Endodermal cell (in vitro differentiated cells): ENCODE measurements around the gene POU4F1. TPM values are rescaled to one million over a fixed set of nuclear protein-coding genes. Genes with fewer than 3 reads are reported as not detected.

ENCODE experiments used
- DNase-seq: peaks from one replicate; pipeline ENCODE4 v3.0.0-alpha.2; 2017
- H3K27ac ChIP-seq: 2 replicates; pipeline ENCODE4 v1.5.1; 2013; ENCODE audit warnings: mild to moderate bottlenecking, low read depth, low read length, moderate library complexity
- H3K27me3 ChIP-seq: 2 replicates; pipeline ENCODE4 v1.6.1; 2013; ENCODE audit warnings: mild to moderate bottlenecking, low read length, moderate library complexity; ENCODE audit not compliant: insufficient read depth, control insufficient read depth, poor library complexity, severe bottlenecking
- H3K36me3 ChIP-seq: 2 replicates; pipeline ENCODE4 v1.7.0; 2013; ENCODE audit warnings: mild to moderate bottlenecking, low read length, moderate library complexity; ENCODE audit not compliant: control insufficient read depth, insufficient read depth
- H3K4me1 ChIP-seq: one replicate; pipeline ENCODE4 v1.7.0; 2013; ENCODE audit warnings: low read length; ENCODE audit not compliant: control insufficient read depth, insufficient read depth
- H3K4me3 ChIP-seq: 2 replicates; pipeline ENCODE4 v1.5.1; 2013; ENCODE audit warnings: mild to moderate bottlenecking, low read length, moderate library complexity
- H3K9ac ChIP-seq: 2 replicates; pipeline ENCODE4 v1.6.1; 2013; ENCODE audit warnings: mild to moderate bottlenecking, low read length, moderate library complexity; ENCODE audit not compliant: poor library complexity, severe bottlenecking; ENCODE audit errors: extremely low read depth
- H3K9me3 ChIP-seq: 2 replicates; pipeline ENCODE4 v1.6.1; 2013; ENCODE audit warnings: mild to moderate bottlenecking, low read length, moderate library complexity; ENCODE audit not compliant: control insufficient read depth
- H3K27ac Mint-ChIP-seq: 2 replicates; pipeline ENCODE4 v1.8.0; 2020; ENCODE audit warnings: mixed read lengths
- H3K27me3 Mint-ChIP-seq: 2 replicates; pipeline ENCODE4 v1.8.0; 2021; ENCODE audit warnings: mild to moderate bottlenecking, mixed read lengths; ENCODE audit not compliant: insufficient read depth
- H3K36me3 Mint-ChIP-seq: 2 replicates; pipeline ENCODE4 v1.8.0; 2020; ENCODE audit warnings: low read depth, mixed read lengths
- H3K4me1 Mint-ChIP-seq: 2 replicates; pipeline ENCODE4 v1.8.0; 2020; ENCODE audit warnings: mixed read lengths
- H3K4me3 Mint-ChIP-seq: 2 replicates; pipeline ENCODE4 v1.8.0; 2020; ENCODE audit warnings: mild to moderate bottlenecking, moderate library complexity, mixed read lengths
- H3K9me3 Mint-ChIP-seq: 2 replicates; pipeline ENCODE4 v1.8.0; 2020; ENCODE audit warnings: mild to moderate bottlenecking, mixed read lengths
- WGBS, 2 experiments: methylation state at CpG; one replicate each; pipeline versions ENCODE4 v1.1.5 to v1.1.7; 2013; ENCODE audit warnings: missing lambda C conversion rate in 2 of 2, mixed read lengths in 1 of 2; ENCODE audit not compliant: insufficient coverage in 1 of 2, insufficient read length in 1 of 2; 5-methylcytosine and 5-hydroxymethylcytosine counted together
- total RNA-seq, 2 donors: library from RNA; stranded (reverse); fragmentation: NEBNext Ultra II Directional in 1 of 2; extraction: Animal tissue kit (Norgen Biotek cat#: 25700) in 1 of 2; gene quantifications; 2 replicates in 1 of 2; 3 replicates in 1 of 2; pipeline ENCODE4 v1.2.1, GENCODE V29; 2021
- TF ChIP-seq, protein P1 (sequence below): fragments of 200-600 bp; sonication (generic); conservative IDR thresholded peaks from 2 replicates; pipeline ENCODE4 v1.5.0; 2021; ENCODE audit warnings: antibody characterized with exemption, mild to moderate bottlenecking

Gene POU4F1
- total RNA-seq, 2 donors from 2014 or later: 0.11 to 0.15 TPM

DNA sequence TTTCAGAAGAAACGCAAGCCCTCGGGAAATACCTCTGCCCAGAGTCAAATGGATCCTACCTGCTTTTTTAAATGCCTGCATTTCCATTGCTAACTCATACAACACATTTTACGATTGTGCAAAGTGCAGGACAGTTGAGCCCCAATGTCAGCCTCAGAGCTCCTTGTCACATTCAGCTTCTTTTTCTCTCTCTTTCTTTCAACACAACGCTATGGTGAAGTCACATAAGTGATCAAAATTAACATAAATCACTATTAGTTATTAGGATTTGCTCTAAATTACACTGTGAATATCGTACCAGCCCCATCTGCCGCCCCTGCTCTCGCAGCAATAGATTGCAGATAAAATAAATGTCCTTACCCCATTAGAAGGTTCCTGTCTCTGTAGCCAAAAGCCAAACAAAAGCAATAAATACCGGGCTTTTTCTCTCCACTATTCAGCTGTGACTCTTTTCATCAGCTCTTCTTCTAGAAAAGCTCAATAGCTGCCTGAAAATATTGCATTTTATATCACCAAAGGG lies 8.8 kb downstream of the POU4F1 start:
- TF ChIP-seq, protein P1, sequence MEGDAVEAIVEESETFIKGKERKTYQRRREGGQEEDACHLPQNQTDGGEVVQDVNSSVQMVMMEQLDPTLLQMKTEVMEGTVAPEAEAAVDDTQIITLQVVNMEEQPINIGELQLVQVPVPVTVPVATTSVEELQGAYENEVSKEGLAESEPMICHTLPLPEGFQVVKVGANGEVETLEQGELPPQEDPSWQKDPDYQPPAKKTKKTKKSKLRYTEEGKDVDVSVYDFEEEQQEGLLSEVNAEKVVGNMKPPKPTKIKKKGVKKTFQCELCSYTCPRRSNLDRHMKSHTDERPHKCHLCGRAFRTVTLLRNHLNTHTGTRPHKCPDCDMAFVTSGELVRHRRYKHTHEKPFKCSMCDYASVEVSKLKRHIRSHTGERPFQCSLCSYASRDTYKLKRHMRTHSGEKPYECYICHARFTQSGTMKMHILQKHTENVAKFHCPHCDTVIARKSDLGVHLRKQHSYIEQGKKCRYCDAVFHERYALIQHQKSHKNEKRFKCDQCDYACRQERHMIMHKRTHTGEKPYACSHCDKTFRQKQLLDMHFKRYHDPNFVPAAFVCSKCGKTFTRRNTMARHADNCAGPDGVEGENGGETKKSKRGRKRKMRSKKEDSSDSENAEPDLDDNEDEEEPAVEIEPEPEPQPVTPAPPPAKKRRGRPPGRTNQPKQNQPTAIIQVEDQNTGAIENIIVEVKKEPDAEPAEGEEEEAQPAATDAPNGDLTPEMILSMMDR: no peak
- peaks cover 100% of the 10 kb centered on the region for H3K27me3 ChIP-seq
- Mint-ChIP-seq H3K4me3 (peak overlapping the region; percentile 37), H3K9me3 (no peaks in the 10 kb centered on the region), H3K27me3 (peaks cover 99% of the 10 kb centered on the region), H3K36me3 (no peaks in the 10 kb centered on the region), H3K4me1 (peaks cover 21% of the 10 kb centered on the region), H3K27ac (no peak overlapping the region)
- 4 to 7% methylated on average over 7 to 8 of the region's 8 CpGs for WGBS, 2 experiments
- no peaks in the 10 kb centered on the region for H3K9me3 ChIP-seq
- H3K9ac ChIP-seq: no peak overlapping the region
- peak overlapping the region; percentile 57 for H3K4me3 ChIP-seq
- no peak overlapping the region for H3K27ac ChIP-seq
- no peaks in the 10 kb centered on the region for H3K36me3 ChIP-seq
- no peak for DNase-seq
- H3K4me1 ChIP-seq: peaks cover 4% of the 10 kb centered on the region

- peaks cover 99% of the 10 kb centered on the region for H3K27me3 Mint-ChIP-seq
- peak; percentile 73 for DNase-seq
- Histone ChIP-seq H3K9ac (no peak overlapping the region), H3K4me1 (peaks cover 4% of the 10 kb centered on the region), H3K36me3 (no peaks in the 10 kb centered on the region), H3K27me3 (peaks cover 100% of the 10 kb centered on the region), H3K4me3 (peak overlapping the region; percentile 57), H3K9me3 (no peaks in the 10 kb centered on the region), H3K27ac (no peak overlapping the region)
- H3K36me3 Mint-ChIP-seq: no peaks in the 10 kb centered on the region
- H3K27ac Mint-ChIP-seq: no peak overlapping the region
- no peaks in the 10 kb centered on the region for H3K9me3 Mint-ChIP-seq
- peak overlapping the region; percentile 37 for H3K4me3 Mint-ChIP-seq
- TF ChIP-seq, protein P1: no peak
- WGBS, 2 experiments: 0 to 1% methylated on average over 13 to 29 of the region's 29 CpGs
- H3K4me1 Mint-ChIP-seq: peaks cover 21% of the 10 kb centered on the region
These were observed 9.5 kb downstream of the POU4F1 start for GRCh38 chr13:78593652-78594455.

DNA sequence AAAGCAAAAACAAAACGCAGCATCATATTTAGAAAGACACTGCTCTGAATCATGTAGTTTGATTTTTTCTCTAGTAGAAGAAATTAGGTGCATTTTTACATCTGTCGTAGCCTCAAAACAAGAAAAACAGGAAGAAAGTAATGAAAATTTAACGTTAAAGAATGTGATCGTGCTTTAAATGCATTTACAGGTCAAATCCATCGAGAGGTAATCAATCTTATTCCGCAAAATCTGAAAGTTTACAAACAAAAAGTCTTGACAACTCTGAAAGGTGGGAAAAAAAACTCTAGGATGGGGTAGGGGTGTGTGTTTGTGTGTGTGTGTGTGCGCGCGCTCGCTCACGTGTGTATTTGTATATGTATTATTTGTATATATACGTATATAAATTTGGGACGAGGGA lies 10.2 kb downstream of the POU4F1 start:
- Mint-ChIP-seq H3K4me3 (no peak overlapping the region), H3K27ac (no peak overlapping the region), H3K36me3 (no peaks in the 10 kb centered on the region), H3K27me3 (peaks cover 99% of the 10 kb centered on the region), H3K4me1 (peaks cover 21% of the 10 kb centered on the region), H3K9me3 (no peaks in the 10 kb centered on the region)
- Histone ChIP-seq H3K4me1 (peaks cover 4% of the 10 kb centered on the region), H3K9me3 (no peaks in the 10 kb centered on the region), H3K27ac (no peak overlapping the region), H3K36me3 (no peaks in the 10 kb centered on the region), H3K9ac (no peak overlapping the region), H3K4me3 (no peak overlapping the region), H3K27me3 (peaks cover 100% of the 10 kb centered on the region)
- WGBS, 2 experiments: 16 to 25% methylated on average over 2 to 6 of the region's 13 CpGs
- TF ChIP-seq, protein P1: no peak
- no peak for DNase-seq
